BLaER1 (cell line): Measurements from ENCODE around the gene SRCIN1.

ENCODE experiments used
- H3K27ac ChIP-seq: shearing (Covaris generic); formaldehyde crosslinking; 2 replicates; pipeline ENCODE4 v1.8.1; 2022
- H3K27me3 ChIP-seq: shearing (Covaris generic); formaldehyde crosslinking; 2 replicates; pipeline ENCODE4 v1.8.1; 2022
- H3K36me3 ChIP-seq: shearing (Covaris generic); formaldehyde crosslinking; 2 replicates; pipeline ENCODE4 v1.8.1; 2022
- H3K4me1 ChIP-seq: shearing (Covaris generic); formaldehyde crosslinking; 2 replicates; pipeline ENCODE4 v1.8.1; 2022
- H3K4me2 ChIP-seq: shearing (Covaris generic); formaldehyde crosslinking; 2 replicates; pipeline ENCODE4 v1.8.1; 2022
- H3K4me3 ChIP-seq: shearing (Covaris generic); formaldehyde crosslinking; 2 replicates; pipeline ENCODE4 v1.8.1; 2022
- H3K9ac ChIP-seq: shearing (Covaris generic); formaldehyde crosslinking; 2 replicates; pipeline ENCODE4 v1.8.1; 2022
- H3K9me3 ChIP-seq: shearing (Covaris generic); formaldehyde crosslinking; 2 replicates; pipeline ENCODE4 v1.8.1; 2022
- H4K20me1 ChIP-seq: shearing (Covaris generic); formaldehyde crosslinking; 2 replicates; pipeline ENCODE4 v1.8.1; 2022
- Cebpa-rat ChIP-seq: shearing (Covaris generic); IDR thresholded peaks from 2 replicates; pipeline ENCODE4 v1.8.1; 2022

SRCIN1 gene

GRCh38 chr17:38584350-38584925 lies 21.3 kb downstream of the SRCIN1 start:
- no peak for TF ChIP-seq Cebpa-rat
- Histone ChIP-seq H3K27ac (no peak overlapping the region), H3K4me2 (peak overlapping the region; percentile 90), H4K20me1 (peaks cover 38% of the 10 kb centered on the region), H3K4me1 (peaks cover 65% of the 10 kb centered on the region), H3K9ac (no peak overlapping the region), H3K9me3 (no peaks in the 10 kb centered on the region), H3K27me3 (peaks cover 21% of the 10 kb centered on the region), H3K4me3 (no peak overlapping the region), H3K36me3 (no peaks in the 10 kb centered on the region)

GRCh38 chr17:38583828-38584349 lies 21.9 kb downstream of the SRCIN1 start:
- no peaks in the 10 kb centered on the region for H3K36me3 ChIP-seq
- H3K27ac ChIP-seq: no peak overlapping the region
- H3K4me2 ChIP-seq: peak overlapping the region; percentile 90
- H4K20me1 ChIP-seq: peaks cover 38% of the 10 kb centered on the region
- peaks cover 26% of the 10 kb centered on the region for H3K27me3 ChIP-seq
- H3K9me3 ChIP-seq: no peaks in the 10 kb centered on the region
- H3K4me3 ChIP-seq: no peak overlapping the region
- no peak overlapping the region for H3K9ac ChIP-seq
- peaks cover 65% of the 10 kb centered on the region for H3K4me1 ChIP-seq
- no peak for TF ChIP-seq Cebpa-rat

- H3K4me3 ChIP-seq: no peak overlapping the region
- no peak for TF ChIP-seq Cebpa-rat
- H3K4me1 ChIP-seq: peaks cover 65% of the 10 kb centered on the region
- H3K27me3 ChIP-seq: peaks cover 34% of the 10 kb centered on the region
- H4K20me1 ChIP-seq: peaks cover 36% of the 10 kb centered on the region
- no peaks in the 10 kb centered on the region for H3K36me3 ChIP-seq
- no peak overlapping the region for H3K4me2 ChIP-seq
- H3K9ac ChIP-seq: no peak overlapping the region
- H3K9me3 ChIP-seq: no peaks in the 10 kb centered on the region
- H3K27ac ChIP-seq: no peak overlapping the region
Measured at GRCh38 chr17:38583176-38583575, 22.6 kb downstream of the SRCIN1 start.

DNA sequence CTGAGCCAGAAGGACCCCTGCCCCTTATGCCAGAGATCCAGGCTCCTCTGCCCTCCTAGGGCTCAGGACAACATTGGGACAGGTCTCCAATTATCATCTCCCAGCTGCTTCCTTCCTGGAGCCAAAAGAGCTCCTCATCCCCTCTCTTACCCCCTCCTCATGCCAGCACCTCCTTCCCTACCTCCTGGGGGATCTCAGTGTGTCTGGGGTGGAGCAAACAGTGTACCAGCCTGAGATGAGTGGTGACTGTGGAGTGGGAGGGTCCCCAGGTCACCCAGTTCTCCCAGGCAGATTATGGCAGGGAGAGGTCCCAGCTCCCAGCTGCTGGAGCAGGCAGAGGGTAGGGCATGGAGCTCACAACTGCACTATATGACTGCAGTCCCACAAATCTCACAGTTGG lies 23.7 kb downstream of the SRCIN1 start:
- no peak overlapping the region for H3K4me2 ChIP-seq
- H3K36me3 ChIP-seq: no peaks in the 10 kb centered on the region
- H3K9me3 ChIP-seq: no peaks in the 10 kb centered on the region
- H3K4me1 ChIP-seq: peaks cover 59% of the 10 kb centered on the region
- no peak overlapping the region for H3K27ac ChIP-seq
- H4K20me1 ChIP-seq: peaks cover 36% of the 10 kb centered on the region
- H3K4me3 ChIP-seq: no peak overlapping the region
- H3K27me3 ChIP-seq: peaks cover 45% of the 10 kb centered on the region
- no peak for TF ChIP-seq Cebpa-rat
- H3K9ac ChIP-seq: no peak overlapping the region

DNA sequence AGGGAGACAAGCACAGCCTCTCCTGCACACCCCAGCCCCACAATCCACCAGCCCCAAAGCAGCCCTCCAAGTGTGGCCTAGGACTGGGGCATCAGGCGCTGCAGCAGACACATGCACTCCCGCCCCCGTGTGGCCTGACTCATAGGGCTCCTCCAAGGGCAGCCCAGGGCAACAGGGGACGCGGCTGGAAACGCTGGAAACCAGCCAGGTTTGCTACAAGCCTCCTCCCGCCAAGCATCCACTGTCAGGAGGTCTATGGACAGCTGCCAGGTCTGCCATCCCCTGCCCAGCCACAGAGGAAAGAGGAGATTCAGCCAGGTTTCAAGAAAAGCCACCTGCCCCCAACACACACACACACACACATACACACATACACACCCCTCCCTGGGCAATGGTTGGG lies 25.8 kb downstream of the SRCIN1 start:
- no peak overlapping the region for H3K4me3 ChIP-seq
- H3K27ac ChIP-seq: no peak overlapping the region
- H3K36me3 ChIP-seq: no peaks in the 10 kb centered on the region
- TF ChIP-seq Cebpa-rat: no peak
- H4K20me1 ChIP-seq: peaks cover 52% of the 10 kb centered on the region
- peak overlapping the region; percentile 83; the same call in 1 of the 2 replicates for H3K4me2 ChIP-seq
- peaks cover 38% of the 10 kb centered on the region for H3K4me1 ChIP-seq
- H3K9me3 ChIP-seq: no peaks in the 10 kb centered on the region
- H3K27me3 ChIP-seq: peaks cover 66% of the 10 kb centered on the region
- H3K9ac ChIP-seq: no peak overlapping the region

GRCh38 chr17:38579083-38579480 lies 26.7 kb downstream of the SRCIN1 start:
- Histone ChIP-seq H3K9me3 (no peaks in the 10 kb centered on the region), H3K27me3 (peaks cover 75% of the 10 kb centered on the region), H3K4me3 (peak overlapping the region; percentile 55), H3K9ac (no peak overlapping the region), H3K27ac (no peak overlapping the region), H3K4me2 (peak overlapping the region; percentile 83), H3K36me3 (no peaks in the 10 kb centered on the region), H3K4me1 (peaks cover 30% of the 10 kb centered on the region), H4K20me1 (peaks cover 61% of the 10 kb centered on the region)
- no peak for TF ChIP-seq Cebpa-rat

DNA sequence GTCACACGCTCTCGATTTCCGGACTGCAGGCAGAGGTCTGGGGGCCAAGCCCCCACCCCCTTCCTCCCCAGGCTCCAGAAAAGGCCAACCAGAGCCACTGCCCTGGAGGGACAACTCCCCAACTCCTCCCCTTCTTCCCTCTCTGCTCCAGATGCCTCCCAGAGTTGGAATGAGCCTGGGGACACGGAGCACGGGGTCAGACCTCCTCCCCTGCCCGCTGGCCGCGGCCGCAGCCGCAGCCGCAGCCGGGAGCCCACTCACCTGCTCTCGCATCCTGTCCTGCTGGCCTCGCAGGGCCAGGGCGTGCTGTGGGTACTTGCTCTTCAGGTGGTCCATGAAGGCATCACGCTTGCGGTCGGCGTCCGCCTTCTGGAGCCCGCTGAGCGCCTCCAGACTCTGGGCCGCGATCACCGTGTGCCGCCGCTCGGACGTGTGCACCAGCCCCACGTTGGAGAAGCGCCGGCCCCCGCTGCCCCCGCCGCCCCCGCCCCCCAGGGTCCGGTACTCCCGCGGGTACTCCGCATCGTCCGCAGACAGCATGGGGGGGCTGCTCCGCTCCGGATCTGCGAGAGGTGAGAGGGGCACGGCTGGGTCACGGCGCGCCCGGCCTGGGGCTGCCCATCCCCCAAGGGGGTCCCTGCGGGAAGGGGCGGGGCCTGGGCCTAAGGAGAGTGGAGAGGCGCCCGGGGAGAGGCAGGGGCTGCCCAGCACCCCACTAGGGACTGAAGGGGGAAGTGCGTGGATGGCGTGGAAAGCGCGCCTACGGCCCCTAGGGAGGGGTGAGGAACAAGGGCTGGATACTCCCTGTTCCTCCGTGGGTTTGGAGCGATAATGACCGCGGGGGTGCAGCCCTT lies 27.3 kb downstream of the SRCIN1 start:
- peak overlapping the region; percentile 55 for H3K4me3 ChIP-seq
- H3K27me3 ChIP-seq: peaks cover 81% of the 10 kb centered on the region
- H3K9me3 ChIP-seq: no peaks in the 10 kb centered on the region
- peaks cover 67% of the 10 kb centered on the region for H4K20me1 ChIP-seq
- no peak overlapping the region for H3K27ac ChIP-seq
- TF ChIP-seq Cebpa-rat: no peak
- H3K36me3 ChIP-seq: no peaks in the 10 kb centered on the region
- peak overlapping the region; percentile 83 for H3K4me2 ChIP-seq
- no peak overlapping the region for H3K9ac ChIP-seq
- peaks cover 27% of the 10 kb centered on the region for H3K4me1 ChIP-seq

- no peak overlapping the region for H3K9ac ChIP-seq
- H3K27ac ChIP-seq: no peak overlapping the region
- H3K4me2 ChIP-seq: peak overlapping the region; percentile 40
- H3K9me3 ChIP-seq: no peaks in the 10 kb centered on the region
- TF ChIP-seq Cebpa-rat: no peak
- no peak overlapping the region for H3K4me3 ChIP-seq
- peaks cover 88% of the 10 kb centered on the region for H3K27me3 ChIP-seq
- peaks cover 33% of the 10 kb centered on the region for H3K4me1 ChIP-seq
- H4K20me1 ChIP-seq: peaks cover 74% of the 10 kb centered on the region
- H3K36me3 ChIP-seq: no peaks in the 10 kb centered on the region
Measured at GRCh38 chr17:38577645-38578173, 28.0 kb downstream of the SRCIN1 start.

DNA sequence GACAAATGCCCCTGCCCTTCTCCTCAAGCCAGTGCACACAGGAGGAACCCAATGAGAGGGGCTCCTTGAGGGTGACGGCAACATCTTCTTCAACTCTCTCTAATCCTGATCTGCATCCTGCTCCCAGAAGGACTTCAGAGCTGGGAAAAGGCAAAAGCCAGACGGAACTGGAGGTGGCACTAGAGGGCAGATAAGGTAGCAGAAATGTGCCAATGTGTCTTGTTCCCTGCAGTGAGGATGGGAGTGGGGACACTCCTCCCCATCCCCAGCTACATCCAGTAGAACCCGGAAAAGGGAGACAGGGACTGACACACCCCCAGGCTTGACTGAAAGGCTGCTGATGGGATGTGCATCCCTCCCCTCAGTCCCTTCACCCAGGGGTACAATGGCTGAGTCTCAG lies 28.5 kb downstream of the SRCIN1 start:
- Histone ChIP-seq H3K9me3 (no peaks in the 10 kb centered on the region), H3K27me3 (peaks cover 93% of the 10 kb centered on the region), H3K36me3 (no peaks in the 10 kb centered on the region), H3K9ac (no peak overlapping the region), H4K20me1 (peaks cover 77% of the 10 kb centered on the region), H3K27ac (no peak overlapping the region), H3K4me1 (peaks cover 34% of the 10 kb centered on the region), H3K4me2 (no peak overlapping the region), H3K4me3 (no peak overlapping the region)
- TF ChIP-seq Cebpa-rat: no peak

- H3K4me3 ChIP-seq: no peak overlapping the region
- H3K36me3 ChIP-seq: no peaks in the 10 kb centered on the region
- no peak overlapping the region for H3K9ac ChIP-seq
- H3K9me3 ChIP-seq: no peaks in the 10 kb centered on the region
- H3K27ac ChIP-seq: no peak overlapping the region
- no peak overlapping the region for H3K4me2 ChIP-seq
- TF ChIP-seq Cebpa-rat: no peak
- peaks cover 48% of the 10 kb centered on the region for H3K4me1 ChIP-seq
- peaks cover 84% of the 10 kb centered on the region for H4K20me1 ChIP-seq
- peaks cover 92% of the 10 kb centered on the region for H3K27me3 ChIP-seq
Measured at GRCh38 chr17:38575781-38576180, 30.0 kb downstream of the SRCIN1 start.
